GM12864 (cell line): Measurements from ENCODE around the gene SUGCT.

Experiments
- DNase-seq: peaks from one replicate; pipeline ENCODE4 v3.0.0-alpha.2; 2011; ENCODE audit warnings: low read depth
- H3K4me3 ChIP-seq: 2 replicates; pipeline ENCODE4 v1.5.1; 2011; ENCODE audit warnings: mild to moderate bottlenecking, low read depth, low read length, control low read depth
- TF ChIP-seq, protein P1 (sequence below): IDR thresholded peaks from 2 replicates; pipeline ENCODE4 v1.5.1; 2011; ENCODE audit warnings: low read depth, mild to moderate bottlenecking, moderate library complexity, low read length, control low read depth, inconsistent platforms; ENCODE audit errors: missing control alignments

SUGCT gene

DNA sequence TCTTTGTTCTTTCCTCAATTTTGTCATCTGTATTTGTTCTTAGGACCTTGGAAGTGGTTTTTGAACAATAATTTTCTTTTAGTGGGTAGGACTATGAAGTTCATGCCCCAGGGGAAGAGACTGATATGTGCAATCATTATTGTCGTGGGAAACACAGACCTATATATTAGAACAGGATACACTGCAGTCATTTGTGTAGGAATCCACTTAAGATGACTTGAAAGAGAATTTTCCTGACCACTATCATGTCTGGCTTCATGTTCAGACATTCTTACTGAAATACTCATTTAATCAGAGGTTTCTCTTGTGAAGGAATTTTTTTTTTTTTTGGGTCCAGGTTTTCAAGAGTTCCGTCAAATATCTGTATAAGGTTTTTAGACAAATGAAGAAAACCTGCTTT, 163.6 kb downstream of the SUGCT start:
- no peak for DNase-seq
- TF ChIP-seq, protein P1, sequence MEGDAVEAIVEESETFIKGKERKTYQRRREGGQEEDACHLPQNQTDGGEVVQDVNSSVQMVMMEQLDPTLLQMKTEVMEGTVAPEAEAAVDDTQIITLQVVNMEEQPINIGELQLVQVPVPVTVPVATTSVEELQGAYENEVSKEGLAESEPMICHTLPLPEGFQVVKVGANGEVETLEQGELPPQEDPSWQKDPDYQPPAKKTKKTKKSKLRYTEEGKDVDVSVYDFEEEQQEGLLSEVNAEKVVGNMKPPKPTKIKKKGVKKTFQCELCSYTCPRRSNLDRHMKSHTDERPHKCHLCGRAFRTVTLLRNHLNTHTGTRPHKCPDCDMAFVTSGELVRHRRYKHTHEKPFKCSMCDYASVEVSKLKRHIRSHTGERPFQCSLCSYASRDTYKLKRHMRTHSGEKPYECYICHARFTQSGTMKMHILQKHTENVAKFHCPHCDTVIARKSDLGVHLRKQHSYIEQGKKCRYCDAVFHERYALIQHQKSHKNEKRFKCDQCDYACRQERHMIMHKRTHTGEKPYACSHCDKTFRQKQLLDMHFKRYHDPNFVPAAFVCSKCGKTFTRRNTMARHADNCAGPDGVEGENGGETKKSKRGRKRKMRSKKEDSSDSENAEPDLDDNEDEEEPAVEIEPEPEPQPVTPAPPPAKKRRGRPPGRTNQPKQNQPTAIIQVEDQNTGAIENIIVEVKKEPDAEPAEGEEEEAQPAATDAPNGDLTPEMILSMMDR: no peak
- H3K4me3 ChIP-seq: no peak overlapping the region

GRCh38 chr7:40299097-40299496, 164.3 kb downstream of the SUGCT start:
- no peak for DNase-seq
- TF ChIP-seq, protein P1: no peak
- no peak overlapping the region for H3K4me3 ChIP-seq

DNA sequence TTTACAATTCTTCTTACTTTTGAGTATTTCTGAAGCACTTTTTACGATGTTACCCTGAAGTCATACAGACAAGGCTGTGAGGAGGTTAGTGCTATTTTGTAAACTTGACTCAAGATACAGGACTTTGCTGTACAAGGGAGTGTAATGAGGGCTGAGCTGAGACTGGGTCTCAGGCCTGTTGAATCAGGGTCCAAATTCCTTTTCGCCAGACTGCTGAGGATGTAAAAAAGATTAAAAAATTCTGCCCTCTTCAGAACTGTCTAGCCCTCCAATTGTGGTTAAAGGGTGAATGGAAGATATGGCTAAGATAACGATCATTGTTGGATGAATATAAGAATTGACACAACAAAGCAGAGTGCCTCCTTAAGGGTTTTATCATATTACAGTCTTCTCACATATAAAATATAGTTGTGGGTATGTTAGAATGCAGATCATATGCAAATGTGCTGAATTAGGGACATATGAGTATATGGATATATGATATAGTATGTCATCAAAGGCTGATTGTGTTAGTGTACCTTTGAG, 165.4 kb downstream of the SUGCT start:
- H3K4me3 ChIP-seq: no peak overlapping the region
- TF ChIP-seq, protein P1: no peak
- DNase-seq: no peak

GRCh38 chr7:40301486-40302068, 166.8 kb downstream of the SUGCT start:
- TF ChIP-seq, protein P1: no peak
- no peak for DNase-seq
- no peak overlapping the region for H3K4me3 ChIP-seq

DNA sequence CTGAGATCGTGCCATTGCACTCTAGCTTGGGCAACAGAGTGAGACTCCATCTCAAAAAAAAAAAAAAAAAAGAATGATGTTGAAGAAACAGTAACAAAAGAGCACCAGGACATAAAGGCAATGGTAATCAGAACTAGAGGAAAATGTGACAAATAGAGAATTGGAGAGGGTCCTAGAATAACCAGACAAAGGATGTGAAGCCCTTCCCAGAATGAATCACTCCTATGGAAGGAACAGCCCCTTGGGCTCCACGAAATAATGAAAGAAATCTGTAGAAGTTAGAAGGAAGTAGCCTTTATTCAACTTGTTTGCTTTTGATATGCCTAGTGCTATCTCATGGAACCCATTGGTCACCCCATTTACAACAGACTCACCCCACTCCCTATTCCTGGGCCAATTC, 169.2 kb downstream of the SUGCT start:
- TF ChIP-seq, protein P1: no peak
- DNase-seq: no peak
- no peak overlapping the region for H3K4me3 ChIP-seq

DNA sequence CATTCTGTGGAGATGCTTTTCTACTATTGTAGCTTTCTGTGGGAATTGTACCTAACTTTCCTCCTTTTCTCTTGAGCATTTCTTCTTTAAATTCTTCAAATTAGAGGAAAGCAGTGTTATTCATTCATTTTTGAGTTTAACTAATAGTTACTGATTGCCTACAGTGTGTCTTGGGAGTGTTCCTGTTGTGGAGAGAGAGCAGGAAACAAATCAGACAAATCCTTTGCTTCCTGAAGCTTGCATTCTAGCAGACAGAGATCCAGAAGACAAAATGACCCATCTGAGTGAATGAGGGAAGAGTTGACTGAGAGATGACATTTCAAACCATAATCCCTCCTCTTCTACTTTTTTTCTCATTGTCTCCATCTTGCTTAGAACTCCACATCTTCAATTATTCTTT, 170.4 kb downstream of the SUGCT start:
- no peak overlapping the region for H3K4me3 ChIP-seq
- TF ChIP-seq, protein P1: no peak

GRCh38 chr7:40306025-40306424, 171.2 kb downstream of the SUGCT start:
- DNase-seq: no peak
- TF ChIP-seq, protein P1: no peak
- H3K4me3 ChIP-seq: no peak overlapping the region

More for the DNA sequence above, 170.4 kb downstream of the SUGCT start:
- DNase-seq: no peak
